HG02852 (cell line): Measurements from ENCODE around the gene TBC1D24.
"Not testable (repeated sequence)": the region's sequence is repeated elsewhere in the genome, so short reads cannot be mapped to it uniquely, and the experiment has no call there.

Experiments
- ATAC-seq: cut with Tn5 transposase; IDR thresholded peaks from one replicate; pipeline ENCODE4 v1.9.1; 2021; ENCODE audit warnings: mild to moderate bottlenecking, moderate library complexity; ENCODE audit not compliant: unreplicated experiment

Gene TBC1D24

DNA sequence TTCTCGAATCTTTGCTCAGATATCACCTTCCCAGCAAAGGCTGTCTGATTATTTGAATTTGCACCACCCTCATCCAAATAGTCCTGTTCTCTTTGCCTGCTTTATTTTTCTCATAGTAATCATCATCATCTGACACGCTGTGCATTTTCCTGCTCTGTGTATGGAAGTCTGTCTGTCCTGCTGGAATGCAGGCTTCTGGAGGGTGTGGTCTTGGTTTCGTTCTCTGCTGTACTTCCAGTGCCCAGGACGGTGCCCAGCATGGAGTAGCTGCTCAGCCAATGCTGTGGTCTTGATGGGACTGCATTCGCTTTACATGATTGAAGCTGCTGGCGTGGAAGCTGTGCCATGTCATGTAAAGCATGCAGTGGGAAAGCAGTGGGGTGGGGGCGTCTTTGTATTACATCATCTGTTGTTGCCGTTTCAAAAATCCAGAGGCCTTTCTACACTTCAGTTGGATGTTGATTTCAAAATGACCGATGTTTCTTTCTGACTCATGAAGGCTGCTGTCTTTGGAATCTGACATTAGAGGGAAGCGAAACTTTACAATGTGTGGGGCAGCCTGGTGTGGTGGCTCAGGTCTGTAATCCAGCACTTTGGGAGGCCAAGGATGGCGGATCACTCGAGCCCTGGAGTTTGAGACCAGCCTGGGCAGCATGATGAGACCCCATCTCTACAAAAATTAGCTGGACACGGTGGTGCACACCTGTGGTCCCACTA lies 79.9 kb downstream of the TBC1D24 start:
- not testable (repeated sequence) for ATAC-seq
